TTC549 (cell line): ENCODE data around the gene ARID1B.

Experiments
- FAIRE-seq: peaks from 2 replicates; lab custom pipeline; 2012; peaks lifted over from hg19 to GRCh38; lab: Jason Lieb, UNC

ARID1B gene

GRCh38 chr6:157217894-157218370 lies 440.8 kb downstream of the ARID1B start:
- FAIRE-seq, result no peak

GRCh38 chr6:157218371-157219198 lies 441.4 kb downstream of the ARID1B start:
- no peak for FAIRE-seq

- FAIRE-seq, result no peak
Measured at GRCh38 chr6:157219201-157220200, 442.3 kb downstream of the ARID1B start.

GRCh38 chr6:157220485-157220884 lies 443.3 kb downstream of the ARID1B start:
- FAIRE-seq, result no peak

- no peak for FAIRE-seq
Measured at GRCh38 chr6:157221049-157221816, 444.1 kb downstream of the ARID1B start.

- no peak for FAIRE-seq
Measured at GRCh38 chr6:157221817-157222175, 444.6 kb downstream of the ARID1B start.

GRCh38 chr6:157222201-157222981 lies 445.2 kb downstream of the ARID1B start:
- FAIRE-seq, result no peak

GRCh38 chr6:157223021-157223430 lies 445.8 kb downstream of the ARID1B start:
- no peak for FAIRE-seq

GRCh38 chr6:157223511-157223910 lies 446.3 kb downstream of the ARID1B start:
- no peak for FAIRE-seq

GRCh38 chr6:157224178-157224950 lies 447.2 kb downstream of the ARID1B start:
- no peak for FAIRE-seq

- no peak for FAIRE-seq
Measured at GRCh38 chr6:157224951-157225574, 447.9 kb downstream of the ARID1B start.

- no peak for FAIRE-seq
Measured at GRCh38 chr6:157225575-157225995, 448.4 kb downstream of the ARID1B start.

- FAIRE-seq, result no peak
Measured at GRCh38 chr6:157226026-157226625, 448.9 kb downstream of the ARID1B start.

GRCh38 chr6:157226761-157227160 lies 449.6 kb downstream of the ARID1B start:
- FAIRE-seq, result no peak

- FAIRE-seq, result no peak
Measured at GRCh38 chr6:157227202-157228166, 450.3 kb downstream of the ARID1B start.

- no peak for FAIRE-seq
Measured at GRCh38 chr6:157228426-157229131, 451.4 kb downstream of the ARID1B start.

GRCh38 chr6:157229132-157229618 lies 452.0 kb downstream of the ARID1B start:
- FAIRE-seq, result no peak

GRCh38 chr6:157229713-157230112 lies 452.5 kb downstream of the ARID1B start:
- FAIRE-seq, result no peak
